ENCODE results near the gene KLHL30. TPM values are rescaled to one million over a fixed set of nuclear protein-coding genes. Genes with fewer than 3 reads are reported as not detected.
A peak's percentile ranks its signal among the peaks of the same experiment; 100 is the strongest.
"Not testable (repeated sequence)": the region's sequence is repeated elsewhere in the genome, so short reads cannot be mapped to it uniquely, and the experiment has no call there.

The KLHL30 gene
- total RNA-seq, 2 donors from 2014 or later, result not detected

- Mint-ChIP-seq H3K9me3 (no peaks in the 10 kb centered on the region), H3K4me1 (ENCODE audit: low read depth in 2 of 2) (peaks cover 33 to 49% of the 10 kb centered on the region in 2 donors), H3K27me3 (no peaks in the 10 kb centered on the region), H3K36me3 (peaks cover 18% of the 10 kb centered on the region), H3K4me3 (peak overlapping the region; percentile 19), H3K27ac (peak overlapping the region; percentile 72 to 91)
- ATAC-seq (peak in 1 of 2 donors; percentile 48), DNase-seq (ENCODE audit: low spot score) (peak; percentile 47)
Measured at GRCh38 chr2:238169048-238169707, 30.7 kb downstream of the KLHL30 start.

- peak; percentile 45 for DNase-seq (ENCODE audit: low spot score)
- Mint-ChIP-seq H3K36me3 (peaks cover 18% of the 10 kb centered on the region), H3K27ac (peak overlapping the region; percentile 72 to 91), H3K4me3 (peak overlapping the region; percentile 19), H3K27me3 (no peaks in the 10 kb centered on the region), H3K4me1 (ENCODE audit: low read depth in 2 of 2) (peaks cover 33 to 48% of the 10 kb centered on the region in 2 donors), H3K9me3 (no peaks in the 10 kb centered on the region)
- ATAC-seq, result peak in 1 of 2 donors; percentile 11
Measured at GRCh38 chr2:238169708-238170251, 31.3 kb downstream of the KLHL30 start.

- H3K4me1 Mint-ChIP-seq (ENCODE audit: low read depth in 2 of 2), result peaks cover 33 to 45% of the 10 kb centered on the region in 2 donors
Measured at GRCh38 chr2:238170386-238171071, 32.1 kb downstream of the KLHL30 start.

GRCh38 chr2:238171072-238171431, 32.6 kb downstream of the KLHL30 start:
- Mint-ChIP-seq H3K36me3 (peaks cover 18% of the 10 kb centered on the region), H3K4me3 (peak overlapping the region; percentile 34), H3K27ac (peak overlapping the region; percentile 72 to 91), H3K4me1 (ENCODE audit: low read depth in 2 of 2) (peaks cover 33 to 45% of the 10 kb centered on the region in 2 donors)
- not testable (repeated sequence) for H3K9me3 Mint-ChIP-seq; DNase-seq (ENCODE audit: low spot score); H3K27me3 Mint-ChIP-seq; ATAC-seq

More at GRCh38 chr2:238170386-238171071, 32.1 kb downstream of the KLHL30 start:
- Mint-ChIP-seq H3K27ac (peak overlapping the region; percentile 72 to 91), H3K36me3 (peaks cover 18% of the 10 kb centered on the region), H3K27me3 (no peaks in the 10 kb centered on the region), H3K4me3 (peak overlapping the region; percentile 34), H3K9me3 (no peaks in the 10 kb centered on the region)
- peak in 1 of 2 donors; percentile 47 for ATAC-seq
- DNase-seq (ENCODE audit: low spot score), result peak; percentile 61

GRCh38 chr2:238171575-238172187, 33.2 kb downstream of the KLHL30 start:
- no peaks in the 10 kb centered on the region for H3K9me3 Mint-ChIP-seq
- DNase-seq (ENCODE audit: low spot score) (peak; percentile 63), ATAC-seq (peak in 1 of 2 donors; percentile 50)
- H3K4me3 Mint-ChIP-seq, result peak overlapping the region; percentile 65
- peak overlapping the region; percentile 72 to 91 for H3K27ac Mint-ChIP-seq
- H3K27me3 Mint-ChIP-seq, result no peaks in the 10 kb centered on the region
- peaks cover 24% of the 10 kb centered on the region for H3K36me3 Mint-ChIP-seq
- H3K4me1 Mint-ChIP-seq (ENCODE audit: low read depth in 2 of 2), result peaks cover 33 to 49% of the 10 kb centered on the region in 2 donors

GRCh38 chr2:238172439-238172838, 34.0 kb downstream of the KLHL30 start:
- Mint-ChIP-seq H3K36me3 (peaks cover 30% of the 10 kb centered on the region), H3K27ac (peak overlapping the region; percentile 72 to 91)

GRCh38 chr2:238173692-238174091, 35.2 kb downstream of the KLHL30 start:
- H3K27me3 Mint-ChIP-seq, result no peaks in the 10 kb centered on the region
- H3K36me3 Mint-ChIP-seq, result peaks cover 33% of the 10 kb centered on the region
- peaks cover 41 to 47% of the 10 kb centered on the region in 2 donors for H3K4me1 Mint-ChIP-seq (ENCODE audit: low read depth in 2 of 2)
- peak overlapping the region; percentile 72 to 91 for H3K27ac Mint-ChIP-seq
- no peaks in the 10 kb centered on the region for H3K9me3 Mint-ChIP-seq
- peak; percentile 18 for DNase-seq (ENCODE audit: low spot score)
- peak in 1 of 2 donors; percentile 43 for ATAC-seq
- no peak overlapping the region for H3K4me3 Mint-ChIP-seq

More at GRCh38 chr2:238172439-238172838, 34.0 kb downstream of the KLHL30 start:
- Mint-ChIP-seq H3K4me1 (ENCODE audit: low read depth in 2 of 2) (peaks cover 37 to 49% of the 10 kb centered on the region in 2 donors), H3K4me3 (peak overlapping the region; percentile 65), H3K27me3 (no peaks in the 10 kb centered on the region), H3K9me3 (no peaks in the 10 kb centered on the region)
- DNase-seq (ENCODE audit: low spot score), result peak; percentile 34
- ATAC-seq, result no peak

- H3K4me3 Mint-ChIP-seq, result no peak overlapping the region
- peak overlapping the region in 1 of 2 donors; percentile 91 for H3K27ac Mint-ChIP-seq
- no peaks in the 10 kb centered on the region for H3K27me3 Mint-ChIP-seq
- no peak for ATAC-seq
- peaks cover 41 to 48% of the 10 kb centered on the region in 2 donors for H3K4me1 Mint-ChIP-seq (ENCODE audit: low read depth in 2 of 2)
- no peaks in the 10 kb centered on the region for H3K9me3 Mint-ChIP-seq
- DNase-seq (ENCODE audit: low spot score), result no peak
- H3K36me3 Mint-ChIP-seq, result peaks cover 39% of the 10 kb centered on the region
Measured at GRCh38 chr2:238174291-238174690, 35.8 kb downstream of the KLHL30 start.

GRCh38 chr2:238174701-238175100, 36.2 kb downstream of the KLHL30 start:
- H3K36me3 Mint-ChIP-seq, result peaks cover 40% of the 10 kb centered on the region
- ATAC-seq, result no peak
- no peak for DNase-seq (ENCODE audit: low spot score)
- no peaks in the 10 kb centered on the region for H3K27me3 Mint-ChIP-seq
- H3K4me1 Mint-ChIP-seq (ENCODE audit: low read depth in 2 of 2), result peaks cover 39 to 46% of the 10 kb centered on the region in 2 donors
- H3K4me3 Mint-ChIP-seq, result no peak overlapping the region
- no peaks in the 10 kb centered on the region for H3K9me3 Mint-ChIP-seq
- H3K27ac Mint-ChIP-seq, result no peak overlapping the region

GRCh38 chr2:238176613-238177012, 38.1 kb downstream of the KLHL30 start:
- peak overlapping the region in 1 of 2 donors; percentile 7 for H3K27ac Mint-ChIP-seq
- no peak overlapping the region for H3K4me3 Mint-ChIP-seq
- no peaks in the 10 kb centered on the region for H3K27me3 Mint-ChIP-seq
- H3K4me1 Mint-ChIP-seq (ENCODE audit: low read depth in 2 of 2), result peaks cover 30 to 35% of the 10 kb centered on the region in 2 donors
- no peaks in the 10 kb centered on the region for H3K9me3 Mint-ChIP-seq
- H3K36me3 Mint-ChIP-seq, result peaks cover 39% of the 10 kb centered on the region
- ATAC-seq (no peak), DNase-seq (ENCODE audit: low spot score) (no peak)

GRCh38 chr2:238180554-238180953, 42.1 kb downstream of the KLHL30 start:
- Mint-ChIP-seq H3K36me3 (peaks cover 46% of the 10 kb centered on the region), H3K27ac (peak overlapping the region in 1 of 2 donors; percentile 53), H3K9me3 (no peaks in the 10 kb centered on the region), H3K27me3 (no peaks in the 10 kb centered on the region), H3K4me3 (no peak overlapping the region), H3K4me1 (ENCODE audit: low read depth in 2 of 2) (peaks cover 44% of the 10 kb centered on the region in 2 donors)
- ATAC-seq, result no peak
- DNase-seq (ENCODE audit: low spot score), result no peak

- Mint-ChIP-seq H3K36me3 (peaks cover 37% of the 10 kb centered on the region), H3K27ac (peak overlapping the region; percentile 9 to 92), H3K27me3 (no peaks in the 10 kb centered on the region), H3K4me1 (ENCODE audit: low read depth in 2 of 2) (peaks cover 48 to 55% of the 10 kb centered on the region in 2 donors), H3K9me3 (no peaks in the 10 kb centered on the region), H3K4me3 (no peak overlapping the region)
- DNase-seq (ENCODE audit: low spot score) (no peak), ATAC-seq (no peak)
Measured at GRCh38 chr2:238182362-238182761, 43.9 kb downstream of the KLHL30 start.

- no peak for DNase-seq (ENCODE audit: low spot score)
- Mint-ChIP-seq H3K9me3 (no peaks in the 10 kb centered on the region), H3K4me1 (ENCODE audit: low read depth in 2 of 2) (peaks cover 59 to 62% of the 10 kb centered on the region in 2 donors), H3K36me3 (peaks cover 46% of the 10 kb centered on the region), H3K4me3 (peak overlapping the region; percentile 34), H3K27me3 (no peaks in the 10 kb centered on the region), H3K27ac (peak overlapping the region; percentile 76 to 92)
- ATAC-seq, result peak; percentile 70 to 73
Measured at GRCh38 chr2:238183821-238184220, 45.4 kb downstream of the KLHL30 start.

Measured in natural killer cell treated with Interleukin-12 subunit alpha and Interleukin-12 subunit beta and Interleukin-15 and Interleukin-18, amount 100 ng/mL, for 72 hours (primary cell).